T-cell (primary cell): ENCODE data around the gene LDLR. TPM values are rescaled to one million over a fixed set of nuclear protein-coding genes. Genes with fewer than 3 reads are reported as not detected.
"Not testable (repeated sequence)": the region's sequence is repeated elsewhere in the genome, so short reads cannot be mapped to it uniquely, and the experiment has no call there.

Experiments
- ATAC-seq, 4 experiments: fragments of 200-7000 bp in 3 of 4; fragments of 150-1000 bp in 1 of 4; cut with Tn5 transposase; replicated peaks in 1 of 4; 1 replicate in 3 of 4; 2 replicates in 1 of 4; pipeline ENCODE4 v1.10.0; 2021; ENCODE audit warnings: moderate library complexity in 3 of 4, mild to moderate bottlenecking in 2 of 4, moderate number of reproducible peaks in 1 of 4
- CTCF ChIA-PET, 2 donors: fragments of 300-600 bp; sonication (Branson Sonifier 250); formaldehyde crosslinking; loops; one replicate each; lab custom pipeline; 2022; ENCODE audit warnings: antibody characterized with exemption in 2 of 2; lab: Charles Lee
- POLR2A ChIA-PET, 2 donors: fragments of 300-600 bp; sonication (Branson Sonifier 250); formaldehyde crosslinking; loops; one replicate each; lab custom pipeline; 2022; ENCODE audit warnings: antibody characterized with exemption in 2 of 2; lab: Charles Lee
- DNase-seq, 35 experiments: peaks; one replicate each; pipeline versions ENCODE4 v3.0.0 to v3.0.0-alpha.2; 2013 to 2023
- H3K27ac ChIP-seq: one replicate; pipeline ENCODE4 v1.5.1; 2013; ENCODE audit warnings: low read length
- H3K27me3 ChIP-seq, 2 experiments: replicated peaks in 1 of 2; 1 replicate in 1 of 2; 2 replicates in 1 of 2; pipeline versions ENCODE4 v1.6.1 to v1.7.0; 2013; ENCODE audit warnings: low read length in 1 of 2, mixed read lengths in 1 of 2; ENCODE audit not compliant: control insufficient read depth in 2 of 2, insufficient read depth in 2 of 2; ENCODE audit errors: extremely low read depth in 1 of 2
- H3K36me3 ChIP-seq, 2 donors: 1 replicate in 1 of 2; 2 replicates in 1 of 2; pipeline versions ENCODE4 v1.6.1 to v1.7.0; 2013; ENCODE audit warnings: low read length in 1 of 2; ENCODE audit not compliant: control insufficient read depth in 2 of 2, insufficient read depth in 1 of 2; ENCODE audit errors: extremely low read depth in 1 of 2
- H3K4me1 ChIP-seq, 2 experiments: 1 replicate in 1 of 2; 2 replicates in 1 of 2; pipeline versions ENCODE4 v1.6.1 to v1.7.0; 2013; ENCODE audit warnings: low read length in 2 of 2, mixed read lengths in 1 of 2; ENCODE audit not compliant: insufficient read depth in 2 of 2, control insufficient read depth in 1 of 2; ENCODE audit errors: extremely low read depth in 1 of 2
- H3K4me3 ChIP-seq, 2 donors: 1 replicate in 1 of 2; 2 replicates in 1 of 2; pipeline versions ENCODE4 v1.5.1 to v1.7.0; 2013; ENCODE audit warnings: mild to moderate bottlenecking in 2 of 2, low read length in 1 of 2, moderate library complexity in 1 of 2; ENCODE audit not compliant: control insufficient read depth in 1 of 2; ENCODE audit errors: extremely low read depth in 1 of 2
- H3K9me3 ChIP-seq: 2 replicates; pipeline ENCODE4 v1.7.0; 2013
- H3K27ac Mint-ChIP-seq, 2 donors: one replicate each; pipeline ENCODE4 v1.8.0; 2020 to 2021; ENCODE audit warnings: mild to moderate bottlenecking in 2 of 2, mixed read lengths in 2 of 2
- H3K27me3 Mint-ChIP-seq, 2 donors: one replicate each; pipeline ENCODE4 v1.8.0; 2021 to 2022; ENCODE audit warnings: mixed read lengths in 2 of 2
- H3K36me3 Mint-ChIP-seq: one replicate; pipeline ENCODE4 v1.8.0; 2021; ENCODE audit warnings: mixed read lengths
- H3K4me1 Mint-ChIP-seq, 3 donors: one replicate each; pipeline ENCODE4 v1.8.0; 2020 to 2022; ENCODE audit warnings: mixed read lengths in 3 of 3, mild to moderate bottlenecking in 1 of 3
- H3K4me3 Mint-ChIP-seq, 3 donors: one replicate each; pipeline ENCODE4 v1.8.0; 2020 to 2022; ENCODE audit warnings: mild to moderate bottlenecking in 3 of 3, mixed read lengths in 3 of 3, moderate library complexity in 3 of 3
- H3K9me3 Mint-ChIP-seq, 3 donors: one replicate each; pipeline ENCODE4 v1.8.0; 2020 to 2022; ENCODE audit warnings: mixed read lengths in 3 of 3
- WGBS: methylation state at CpG from one replicate; pipeline ENCODE4 v1.1.5; 2013; ENCODE audit warnings: missing lambda C conversion rate; ENCODE audit not compliant: insufficient coverage; 5-methylcytosine and 5-hydroxymethylcytosine counted together
- total RNA-seq, 35 experiments: library from RNA in 6 of 35; stranded (reverse) in 6 of 35; fragments of 120-200 nt in 1 of 35; gene quantifications; one replicate each; pipeline versions ENCODE4 v1.2.1 to v1.2.4 and lab custom pipeline; 2013 to 2026

LDLR gene
- total RNA-seq, 5 donors from 2014 or later (not counting 1 experiment from before 2014, with no cell fraction given): 33.8 to 50.4 (median 42.0) TPM

DNA sequence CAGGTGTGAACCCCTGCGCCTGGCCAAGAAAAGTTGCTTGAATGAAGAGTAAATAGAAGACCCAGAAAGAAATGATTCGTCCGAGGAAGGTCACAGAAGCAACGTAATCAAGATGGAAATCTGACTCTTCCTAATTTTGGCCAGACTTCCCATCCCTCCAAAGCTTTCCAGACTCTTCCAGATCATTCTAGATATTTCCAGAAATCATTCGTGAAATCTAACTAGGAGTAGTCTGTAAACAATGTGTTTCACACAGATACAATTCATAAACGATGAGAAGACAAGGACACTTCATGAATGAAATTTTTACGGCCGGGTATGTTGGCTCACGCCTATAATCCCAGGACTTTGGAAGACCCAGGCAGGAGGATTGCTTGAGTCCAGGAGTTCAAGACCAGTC is 9.3 kb upstream of the LDLR start:
- WGBS: 100% methylated on average over 3 of the region's 9 CpGs
- ChIA-PET CTCF (no interaction called here), POLR2A (no interaction called here)
- DNase-seq (no peak), ATAC-seq (no peak)
- H3K27ac ChIP-seq: no peak overlapping the region
- Mint-ChIP-seq H3K27me3 (no peaks in the 10 kb centered on the region), H3K27ac (no peak overlapping the region), H3K36me3 (no peaks in the 10 kb centered on the region), H3K9me3 (no peaks in the 10 kb centered on the region), H3K4me3 (no peak overlapping the region), H3K4me1 (peaks cover 0 to 9% (median 6%) of the 10 kb centered on the region in 3 donors)
- no peak overlapping the region for H3K4me3 ChIP-seq
- no peaks in the 10 kb centered on the region for H3K36me3 ChIP-seq
- no peaks in the 10 kb centered on the region for H3K9me3 ChIP-seq
- H3K27me3 ChIP-seq: no peaks in the 10 kb centered on the region
- peaks cover 0 to 4% of the 10 kb centered on the region in 2 experiments for H3K4me1 ChIP-seq

DNA sequence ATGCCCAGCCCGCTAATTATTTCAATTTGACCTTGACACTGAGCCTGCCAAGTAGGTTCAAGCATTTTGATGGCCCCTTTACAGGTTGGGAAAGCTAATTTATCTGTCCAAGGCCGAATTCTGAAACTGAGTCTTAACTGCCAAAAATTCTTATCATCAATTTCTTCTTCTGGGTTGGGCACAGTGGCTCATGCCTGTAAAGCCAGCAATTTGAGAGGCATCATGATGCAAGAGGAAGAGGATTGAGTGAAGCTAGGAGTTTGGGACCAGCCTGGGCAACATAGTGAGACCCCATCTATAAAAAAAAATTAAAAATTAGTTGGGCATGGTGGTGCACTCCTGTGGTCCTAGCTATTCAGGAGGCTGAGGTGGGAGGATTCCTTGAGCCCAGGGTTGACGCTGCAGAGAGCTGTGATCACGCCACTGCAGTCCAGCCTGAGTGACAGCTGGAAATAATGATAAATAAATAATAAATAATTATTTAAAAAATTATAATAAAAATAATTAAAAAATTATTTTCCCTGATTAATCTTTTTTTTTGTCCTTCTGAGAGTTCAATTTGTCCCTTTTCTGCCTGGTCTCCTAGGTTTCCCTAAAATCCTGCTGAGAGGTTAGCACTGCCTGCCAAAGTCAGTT is 1.3 kb upstream of the LDLR start:
- Histone ChIP-seq H3K9me3 (no peaks in the 10 kb centered on the region), H3K4me3 (no peak overlapping the region), H3K4me1 (peaks cover 12 to 52% of the 10 kb centered on the region in 2 experiments), H3K27ac (peak overlapping the region; percentile 99), H3K27me3 (no peaks in the 10 kb centered on the region), H3K36me3 (no peaks in the 10 kb centered on the region)
- DNase-seq: no peak
- POLR2A ChIA-PET: interaction anchor here in 1 of 2 donors (0.5 kb wide), 1 partner anchor 509 kb away, joined by 6 read pairs; no protein-coding TSS in a partner anchor
- CTCF ChIA-PET: interaction anchor here in 1 of 2 donors (0.7 kb wide), 2 partner anchors 8 to 38 kb away, joined by 4 to 5 read pairs; no protein-coding TSS in a partner anchor
- WGBS: 100% methylated on average over 1 of the region's 4 CpGs
- no peaks in the 10 kb centered on the region for H3K9me3 Mint-ChIP-seq
- H3K4me1 Mint-ChIP-seq: peaks cover 36 to 41% (median 41%) of the 10 kb centered on the region in 3 donors
- no peaks in the 10 kb centered on the region for H3K27me3 Mint-ChIP-seq
- H3K36me3 Mint-ChIP-seq: no peaks in the 10 kb centered on the region
- no peak for ATAC-seq
- no peak overlapping the region for H3K27ac Mint-ChIP-seq
- H3K4me3 Mint-ChIP-seq: no peak overlapping the region

DNA sequence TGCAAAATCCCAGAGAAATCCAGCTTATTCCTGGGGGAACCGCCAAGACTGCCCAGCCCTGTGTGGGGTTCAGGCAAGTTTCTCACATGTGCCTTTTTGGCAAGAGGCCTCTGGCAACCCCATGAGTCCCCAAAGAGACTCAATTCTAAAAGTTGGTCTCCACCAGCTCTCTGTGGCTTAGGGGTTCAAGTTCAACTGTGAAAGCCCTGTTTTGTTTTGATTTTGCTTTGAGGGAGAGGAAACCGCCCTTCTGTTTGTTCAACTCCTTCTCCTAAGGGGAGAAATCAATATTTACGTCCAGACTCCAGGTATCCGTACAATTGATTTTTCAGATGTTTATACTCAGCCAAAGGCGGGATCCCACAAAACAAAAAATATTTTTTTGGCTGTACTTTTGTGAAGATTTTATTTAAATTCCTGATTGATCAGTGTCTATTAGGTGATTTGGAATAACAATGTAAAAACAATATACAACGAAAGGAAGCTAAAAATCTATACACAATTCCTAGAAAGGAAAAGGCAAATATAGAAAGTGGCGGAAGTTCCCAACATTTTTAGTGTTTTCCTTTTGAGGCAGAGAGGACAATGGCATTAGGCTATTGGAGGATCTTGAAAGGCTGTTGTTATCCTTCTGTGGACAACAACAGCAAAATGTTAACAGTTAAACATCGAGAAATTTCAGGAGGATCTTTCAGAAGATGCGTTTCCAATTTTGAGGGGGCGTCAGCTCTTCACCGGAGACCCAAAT is 583 bp upstream of the LDLR start:
- CTCF ChIA-PET: interaction anchor here (0.5 to 1.2 kb wide), 3 partner anchors 37 to 296 kb away, joined by 3 to 8 read pairs (median 3); no protein-coding TSS in a partner anchor
- no peaks in the 10 kb centered on the region for H3K9me3 ChIP-seq
- H3K36me3 ChIP-seq: no peaks in the 10 kb centered on the region
- H3K4me3 ChIP-seq: peak overlapping the region; percentile 83 to 87
- POLR2A ChIA-PET: interaction anchor here in 1 of 2 donors (0.5 kb wide), 1 partner anchor 508 kb away, joined by 6 read pairs; no protein-coding TSS in a partner anchor
- ATAC-seq (no peak), DNase-seq (no peak)
- H3K27me3 ChIP-seq: no peaks in the 10 kb centered on the region
- H3K4me1 ChIP-seq: peaks cover 12 to 59% of the 10 kb centered on the region in 2 experiments
- Mint-ChIP-seq H3K4me1 (peaks cover 42 to 48% (median 46%) of the 10 kb centered on the region in 3 donors), H3K9me3 (no peaks in the 10 kb centered on the region), H3K27me3 (no peaks in the 10 kb centered on the region), H3K27ac (peak overlapping the region; percentile 85 to 87), H3K36me3 (no peaks in the 10 kb centered on the region), H3K4me3 (peak overlapping the region; percentile 89 to 91 (median 89))
- 30% methylated on average over 3 of the region's 11 CpGs for WGBS
- peak overlapping the region; percentile 99 for H3K27ac ChIP-seq

DNA sequence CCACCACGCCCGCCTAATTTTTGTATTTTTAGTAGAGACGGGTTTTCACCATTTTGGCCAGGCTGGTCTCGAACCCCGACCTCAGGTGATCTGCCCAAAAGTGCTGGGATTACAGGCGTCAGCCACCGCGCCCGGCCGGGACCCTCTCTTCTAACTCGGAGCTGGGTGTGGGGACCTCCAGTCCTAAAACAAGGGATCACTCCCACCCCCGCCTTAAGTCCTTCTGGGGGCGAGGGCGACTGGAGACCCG is 676 bp downstream of the LDLR start:
- H3K36me3 ChIP-seq, H3K27me3 ChIP-seq, H3K27me3 Mint-ChIP-seq, H3K9me3 Mint-ChIP-seq, POLR2A ChIA-PET, H3K9me3 ChIP-seq, H3K36me3 Mint-ChIP-seq: not testable (repeated sequence)
- CTCF ChIA-PET: interaction anchor here in 1 of 2 donors (1.2 kb wide), 1 partner anchor 36 kb away, joined by 8 read pairs; no protein-coding TSS in a partner anchor
- peak overlapping the region; percentile 99 for H3K27ac ChIP-seq
- 0% methylated on average over 11 of the region's 15 CpGs for WGBS
- ATAC-seq (peak in 3 of 4 experiments; percentile 8 to 15 (median 14)), DNase-seq (peak in 7 of 35 experiments; percentile 4 to 35 (median 29))
- H3K4me3 ChIP-seq: peak overlapping the region; percentile 83 to 87
- H3K4me1 Mint-ChIP-seq: peaks cover 50 to 51% (median 51%) of the 10 kb centered on the region in 3 donors
- peak overlapping the region; percentile 85 to 87 for H3K27ac Mint-ChIP-seq
- peak overlapping the region; percentile 89 to 91 (median 89) for H3K4me3 Mint-ChIP-seq
- H3K4me1 ChIP-seq: peaks cover 12 to 68% of the 10 kb centered on the region in 2 experiments

DNA sequence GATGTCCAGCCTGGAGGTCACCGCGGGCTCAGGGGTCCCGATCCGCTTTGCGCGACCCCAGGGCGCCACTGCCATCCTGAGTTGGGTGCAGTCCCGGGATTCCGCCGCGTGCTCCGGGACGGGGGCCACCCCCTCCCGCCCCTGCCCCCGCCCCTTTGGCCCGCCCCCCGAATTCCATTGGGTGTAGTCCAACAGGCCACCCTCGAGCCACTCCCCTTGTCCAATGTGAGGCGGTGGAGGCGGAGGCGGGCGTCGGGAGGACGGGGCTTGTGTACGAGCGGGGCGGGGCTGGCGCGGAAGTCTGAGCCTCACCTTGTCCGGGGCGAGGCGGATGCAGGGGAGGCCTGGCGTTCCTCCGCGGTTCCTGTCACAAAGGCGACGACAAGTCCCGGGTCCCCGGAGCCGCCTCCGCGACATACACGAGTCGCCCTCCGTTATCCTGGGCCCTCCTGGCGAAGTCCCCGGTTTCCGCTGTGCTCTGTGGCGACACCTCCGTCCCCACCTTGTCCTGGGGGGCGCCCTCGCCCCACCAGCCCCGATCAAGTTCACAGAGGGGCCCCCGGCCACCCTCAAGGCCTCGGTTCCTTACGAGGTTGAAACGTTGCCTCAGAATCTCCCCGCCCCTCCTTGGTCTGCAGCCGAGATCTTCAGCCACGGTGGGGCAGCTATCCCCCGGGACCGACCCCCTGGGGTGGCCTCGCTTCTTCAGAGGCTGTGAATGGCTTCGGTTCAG is 1.2 kb downstream of the LDLR start:
- under 1% methylated on average over 47 of the region's 64 CpGs for WGBS
- H3K36me3 ChIP-seq: no peaks in the 10 kb centered on the region
- Mint-ChIP-seq H3K4me1 (peaks cover 52% of the 10 kb centered on the region in 3 donors), H3K27ac (peak overlapping the region; percentile 95 to 97), H3K9me3 (no peaks in the 10 kb centered on the region), H3K4me3 (peak overlapping the region; percentile 89 to 91 (median 89)), H3K27me3 (no peaks in the 10 kb centered on the region), H3K36me3 (peaks cover 3% of the 10 kb centered on the region)
- peak overlapping the region; percentile 99 for H3K27ac ChIP-seq
- H3K9me3 ChIP-seq: no peaks in the 10 kb centered on the region
- ChIA-PET POLR2A (interaction anchor here in 1 of 2 donors (0.6 kb wide), 1 partner anchor 12 kb away, joined by 4 read pairs; no protein-coding TSS in a partner anchor), CTCF (no interaction called here)
- DNase-seq: peak; percentile 93 to 99 (median 97)
- no peaks in the 10 kb centered on the region for H3K27me3 ChIP-seq
- peaks cover 12 to 68% of the 10 kb centered on the region in 2 experiments for H3K4me1 ChIP-seq
- H3K4me3 ChIP-seq: peak overlapping the region; percentile 83 to 87
- peak; percentile 90 to 95 (median 93) for ATAC-seq
